Right cardiac atrium (tissue), 5 donors: ENCODE measurements around the gene KAT2A. TPM values are rescaled to one million over a fixed set of nuclear protein-coding genes. Genes with fewer than 3 reads are reported as not detected.
A peak's percentile ranks its signal among the peaks of the same experiment; 100 is the strongest.
"Not testable (repeated sequence)": the region's sequence is repeated elsewhere in the genome, so short reads cannot be mapped to it uniquely, and the experiment has no call there.

ENCODE experiments used
- ATAC-seq, 2 donors: fragments of 200-7000 bp; cut with Tn5 transposase; one replicate each; pipeline versions ENCODE4 v1.8.0 to v1.9.1; 2020; ENCODE audit warnings: moderate library complexity in 2 of 2, mild to moderate bottlenecking in 1 of 2
- DNase-seq, 3 donors: peaks; one replicate each; pipeline ENCODE4 v3.0.0-alpha.2; 2020
- H3K27ac ChIP-seq: one replicate; pipeline ENCODE4 v1.5.1; 2013; ENCODE audit warnings: mild to moderate bottlenecking, low read length, control low read depth, moderate library complexity
- H3K27me3 ChIP-seq: one replicate; pipeline ENCODE4 v1.6.1; 2013; ENCODE audit not compliant: control insufficient read depth, insufficient read depth
- H3K4me1 ChIP-seq: one replicate; pipeline ENCODE4 v1.6.1; 2013; ENCODE audit warnings: low read length; ENCODE audit not compliant: control insufficient read depth, insufficient read depth
- H3K4me3 ChIP-seq: one replicate; pipeline ENCODE4 v1.5.1; 2013; ENCODE audit warnings: low read length, control low read depth
- H3K9me3 ChIP-seq: one replicate; pipeline ENCODE4 v1.6.1; 2013; ENCODE audit warnings: low read length; ENCODE audit not compliant: control insufficient read depth
- WGBS: extraction: QIAGEN DNeasy Blood & Tissue Kit; methylation state at CpG from one replicate; pipeline ENCODE4 v1.1.7; 2013; 5-methylcytosine and 5-hydroxymethylcytosine counted together
- intact Hi-C, 4 donors: fragments of 100-400 bp; cut with DNase I; formaldehyde crosslinking; loops; one replicate each; pipeline versions ENCODE4 v1.11.0 to v1.14.0; 2022 to 2023
- polyA plus RNA-seq: library from polyadenylated mRNA; stranded (reverse); fragments of 200-250 nt; gene quantifications from one replicate; pipeline ENCODE4 v1.2.3, GENCODE V29; 2013
- total RNA-seq, 4 donors: library from RNA; stranded (reverse); fragmentation: NEBNext Ultra II Directional; extraction: Animal tissue kit (Norgen Biotek cat#: 25700); gene quantifications; one replicate each; pipeline ENCODE4 v1.2.1, GENCODE V29; 2021
- donor health status: healthy with polysubstance abuse.
- donor health status: DM: no; HTN: yes; CAD: no.
- donor health status: DM: no; HTN: no; CAD: no.
- donor health status: DM: no; HTN: yes; CAD: no; lungs with severe emphysema.
- donor health status: DM: yes; HTN: yes; CAD: no.

The KAT2A gene
- total and polyA plus RNA-seq, 5 donors, result 15.8 to 32.4 (median 24.8) TPM

DNA sequence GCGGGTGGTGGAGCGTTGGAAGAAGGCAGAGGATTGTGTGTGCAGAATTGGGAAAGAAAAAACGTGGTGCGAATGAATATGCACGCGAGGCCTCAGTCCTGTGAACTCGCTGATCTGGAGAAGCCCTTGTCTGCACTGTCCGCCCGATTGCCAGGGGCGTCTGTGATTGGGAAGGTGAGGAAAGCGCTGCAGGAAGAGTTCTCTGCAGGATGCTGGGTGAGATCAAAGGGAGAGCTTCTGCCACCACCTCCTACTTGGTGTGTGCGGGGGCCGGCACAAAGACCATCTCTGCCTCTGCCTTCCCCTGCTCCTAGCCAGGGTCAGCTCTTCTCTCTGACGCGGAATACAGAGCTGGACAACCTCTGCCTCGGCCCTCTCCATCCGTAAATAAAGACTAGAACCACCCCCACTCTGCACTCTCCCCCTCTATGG lies 34.5 kb upstream of the KAT2A start:
- Histone ChIP-seq H3K4me3 (peak overlapping the region; percentile 44), H3K27me3 (no peaks in the 10 kb centered on the region), H3K9me3 (no peaks in the 10 kb centered on the region), H3K27ac (no peak overlapping the region), H3K4me1 (peaks cover 8% of the 10 kb centered on the region)
- intact Hi-C loops, result no loop called here
- 30% methylated on average over 17 of the region's 17 CpGs for WGBS
- DNase-seq, result no peak
- ATAC-seq, result no peak

DNA sequence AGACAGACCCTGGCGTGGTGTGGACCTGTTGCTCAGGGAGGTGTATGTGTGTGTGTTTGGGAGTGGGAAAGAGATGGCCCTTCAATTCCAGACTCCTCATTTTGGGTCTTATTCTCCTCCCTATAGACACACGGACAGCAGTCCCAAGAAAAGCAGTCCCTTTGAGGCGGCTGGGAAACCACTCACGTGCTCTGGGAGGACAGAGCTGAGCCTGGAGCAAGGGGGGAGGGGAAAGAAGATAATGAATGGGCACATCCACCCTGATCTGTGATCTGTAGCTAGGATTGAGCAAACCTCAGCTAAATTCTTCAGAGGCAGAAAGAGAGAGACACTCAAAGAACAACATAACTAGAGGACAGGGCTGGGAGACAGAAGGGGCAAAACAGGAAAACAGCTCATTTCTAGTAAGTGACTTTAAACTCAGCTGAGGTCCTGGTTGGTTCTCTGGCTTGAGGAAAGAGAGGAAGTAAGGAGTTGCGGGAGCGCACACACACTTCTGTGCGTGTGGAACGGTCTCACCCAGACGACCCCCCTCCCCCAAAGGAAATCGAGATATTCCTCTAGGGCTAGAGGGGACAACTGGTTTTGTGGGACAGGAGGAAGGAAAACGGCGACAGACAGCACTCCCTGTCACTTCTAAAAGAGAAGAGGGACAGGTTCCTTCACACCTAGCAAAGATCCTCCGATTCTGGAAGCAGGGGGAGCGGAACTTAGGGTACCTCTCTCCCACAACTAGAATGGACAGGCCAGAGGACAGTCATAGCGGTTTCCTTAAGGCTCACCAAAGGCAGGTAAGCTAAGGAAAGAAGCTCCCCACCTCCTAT lies 33.0 kb upstream of the KAT2A start:
- intact Hi-C loops, result no loop called here
- peak overlapping the region; percentile 89 for H3K4me3 ChIP-seq
- WGBS, result 5% methylated on average over 15 of the region's 15 CpGs
- H3K27ac ChIP-seq, result peak overlapping the region; percentile 61
- H3K9me3 ChIP-seq, result no peaks in the 10 kb centered on the region
- peak in 1 of 3 donors; percentile 38 for DNase-seq
- ATAC-seq, result peak in 1 of 2 donors; percentile 2
- H3K4me1 ChIP-seq, result peaks cover 8% of the 10 kb centered on the region
- H3K27me3 ChIP-seq, result no peaks in the 10 kb centered on the region

- intact Hi-C loops, result no loop called here
- Histone ChIP-seq H3K4me1 (peaks cover 4% of the 10 kb centered on the region), H3K27ac (no peak overlapping the region), H3K4me3 (no peak overlapping the region), H3K9me3 (no peaks in the 10 kb centered on the region), H3K27me3 (no peaks in the 10 kb centered on the region)
- ATAC-seq, result no peak
- 87% methylated on average over 13 of the region's 13 CpGs for WGBS
- peak in 1 of 3 donors; percentile 32 for DNase-seq
These were observed 25.9 kb upstream of the KAT2A start for GRCh38 chr17:42146911-42147607.

DNA sequence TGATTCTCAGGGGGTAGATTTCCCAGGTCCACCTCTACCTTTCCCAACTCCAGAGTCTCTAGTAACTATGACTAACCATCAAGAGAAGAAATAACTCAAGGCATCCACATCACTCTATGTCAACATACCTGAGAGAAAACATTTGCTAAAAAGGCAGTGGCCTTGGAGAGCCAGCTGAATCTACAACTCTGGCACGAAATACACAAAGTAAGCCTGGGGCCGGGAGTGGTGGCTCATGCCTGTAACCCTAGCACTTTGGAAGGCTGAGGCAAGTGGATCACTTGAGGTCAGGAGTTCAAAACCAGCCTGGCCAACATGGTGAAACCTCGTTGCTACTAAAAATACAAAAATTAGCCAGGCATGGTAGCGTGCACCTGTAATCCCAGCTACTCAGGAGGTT lies 22.0 kb upstream of the KAT2A start:
- H3K27me3 ChIP-seq, H3K9me3 ChIP-seq, H3K27ac ChIP-seq, H3K4me3 ChIP-seq, ATAC-seq, intact Hi-C loops, DNase-seq: not testable (repeated sequence)
- H3K4me1 ChIP-seq, result peaks cover 17% of the 10 kb centered on the region
- 86% methylated on average over 4 of the region's 4 CpGs for WGBS

- ATAC-seq (peak; percentile 62 to 71), DNase-seq (no peak)
- Histone ChIP-seq H3K27me3 (no peaks in the 10 kb centered on the region), H3K27ac (peak overlapping the region; percentile 31), H3K4me1 (peaks cover 17% of the 10 kb centered on the region), H3K4me3 (no peak overlapping the region), H3K9me3 (no peaks in the 10 kb centered on the region)
- 43% methylated on average over 7 of the region's 7 CpGs for WGBS
- intact Hi-C loops, result no loop called here
These were observed 21.3 kb upstream of the KAT2A start for GRCh38 chr17:42142371-42142896.

GRCh38 chr17:42141382-42141781 lies 20.2 kb upstream of the KAT2A start:
- H3K27ac ChIP-seq, result no peak overlapping the region
- peaks cover 20% of the 10 kb centered on the region for H3K4me1 ChIP-seq
- WGBS, result 72% methylated on average over 8 of the region's 8 CpGs
- DNase-seq (no peak), ATAC-seq (peak; percentile 6 to 17)
- H3K4me3 ChIP-seq, result no peak overlapping the region
- no peaks in the 10 kb centered on the region for H3K27me3 ChIP-seq
- intact Hi-C loops, result no loop called here
- no peaks in the 10 kb centered on the region for H3K9me3 ChIP-seq

DNA sequence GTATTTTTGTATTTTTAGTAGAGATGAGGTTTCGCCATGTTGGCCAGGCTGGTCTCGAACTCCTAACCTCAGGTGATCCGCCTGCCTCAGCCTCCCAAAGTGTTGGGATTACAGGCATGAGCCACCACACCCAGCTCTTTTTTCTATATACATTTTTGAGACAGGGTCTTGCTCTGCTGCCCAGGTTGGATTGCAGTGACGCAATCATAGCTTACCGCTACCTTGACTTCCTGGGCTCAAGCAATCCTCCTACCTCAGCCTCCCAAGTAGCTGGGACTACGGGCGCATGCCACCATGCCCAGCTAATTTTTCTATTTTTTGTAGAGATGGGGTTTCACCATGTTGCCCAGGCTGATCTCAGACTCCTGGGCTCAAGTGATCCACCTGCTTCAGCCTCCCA lies 19.5 kb upstream of the KAT2A start:
- intact Hi-C loops, H3K9me3 ChIP-seq, H3K4me3 ChIP-seq, ATAC-seq, DNase-seq, H3K27me3 ChIP-seq, H3K27ac ChIP-seq: not testable (repeated sequence)
- peaks cover 23% of the 10 kb centered on the region for H3K4me1 ChIP-seq
- WGBS, result 97% methylated on average over 7 of the region's 7 CpGs

DNA sequence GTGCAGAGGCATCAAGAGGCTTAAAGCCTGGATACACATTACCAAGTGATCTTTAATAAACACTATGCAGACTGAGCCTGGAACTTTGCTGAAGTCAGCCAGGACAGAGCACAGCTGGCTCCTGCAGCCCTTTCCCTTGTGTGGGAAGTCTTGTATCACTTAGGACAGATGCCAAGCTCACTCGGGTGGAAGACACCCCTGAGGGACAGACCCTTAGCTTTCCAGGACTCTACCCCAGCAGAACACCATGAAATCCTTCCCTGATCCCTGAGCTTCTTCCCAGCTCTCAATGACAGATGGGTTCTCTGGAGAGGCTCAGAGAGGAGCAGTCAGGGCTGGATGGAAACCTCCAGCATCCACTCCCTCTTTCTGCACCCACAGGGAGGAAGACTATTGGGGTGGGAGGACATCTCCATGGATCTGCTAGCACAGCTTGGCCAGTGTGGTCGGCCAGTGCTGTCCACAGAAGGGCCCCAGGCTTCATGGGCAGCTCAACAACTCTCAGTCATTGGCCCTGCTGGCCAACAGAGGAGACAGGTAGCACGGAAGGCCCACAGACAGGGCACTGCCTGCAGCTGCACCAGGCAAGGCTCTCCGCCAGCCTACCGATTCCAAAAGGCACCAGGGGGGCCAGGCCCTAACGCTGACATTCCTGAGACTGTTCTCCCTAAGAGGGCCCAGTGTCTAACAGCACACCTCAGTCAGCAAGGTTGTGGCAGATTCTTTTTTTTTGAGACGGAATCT lies 17.8 kb upstream of the KAT2A start:
- DNase-seq, result no peak
- WGBS, result 69% methylated on average over 7 of the region's 7 CpGs
- Histone ChIP-seq H3K9me3 (no peaks in the 10 kb centered on the region), H3K27me3 (no peaks in the 10 kb centered on the region), H3K4me3 (no peak overlapping the region), H3K4me1 (peaks cover 23% of the 10 kb centered on the region), H3K27ac (peak overlapping the region; percentile 13)
- peak in 1 of 2 donors; percentile 8 for ATAC-seq
- intact Hi-C loops, result no loop called here

DNA sequence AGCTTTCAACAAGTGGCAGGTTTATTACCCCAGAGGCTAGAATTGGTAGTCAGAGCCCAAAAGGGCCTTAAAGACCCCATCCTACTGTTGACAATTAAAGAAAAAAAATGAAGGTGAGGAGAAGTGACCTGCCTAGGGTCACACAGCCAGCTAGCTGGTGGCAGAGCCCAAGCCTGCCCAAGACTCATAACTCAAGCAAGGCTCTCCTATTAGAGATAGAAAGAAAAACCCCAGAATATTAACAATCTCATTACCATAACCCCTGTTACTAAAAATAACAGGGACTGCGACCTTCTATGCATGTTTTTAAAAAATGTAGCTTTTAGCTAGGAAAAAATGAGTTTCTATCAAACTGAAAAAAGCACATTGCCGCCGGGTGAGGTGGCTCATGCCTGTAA lies 15.5 kb upstream of the KAT2A start:
- H3K9me3 ChIP-seq, result no peaks in the 10 kb centered on the region
- WGBS, result 84% methylated on average over 3 of the region's 3 CpGs
- ATAC-seq (no peak), DNase-seq (no peak)
- intact Hi-C loops, result no loop called here
- no peak overlapping the region for H3K4me3 ChIP-seq
- peak overlapping the region; percentile 87 for H3K27ac ChIP-seq
- H3K27me3 ChIP-seq, result no peaks in the 10 kb centered on the region
- peaks cover 31% of the 10 kb centered on the region for H3K4me1 ChIP-seq

DNA sequence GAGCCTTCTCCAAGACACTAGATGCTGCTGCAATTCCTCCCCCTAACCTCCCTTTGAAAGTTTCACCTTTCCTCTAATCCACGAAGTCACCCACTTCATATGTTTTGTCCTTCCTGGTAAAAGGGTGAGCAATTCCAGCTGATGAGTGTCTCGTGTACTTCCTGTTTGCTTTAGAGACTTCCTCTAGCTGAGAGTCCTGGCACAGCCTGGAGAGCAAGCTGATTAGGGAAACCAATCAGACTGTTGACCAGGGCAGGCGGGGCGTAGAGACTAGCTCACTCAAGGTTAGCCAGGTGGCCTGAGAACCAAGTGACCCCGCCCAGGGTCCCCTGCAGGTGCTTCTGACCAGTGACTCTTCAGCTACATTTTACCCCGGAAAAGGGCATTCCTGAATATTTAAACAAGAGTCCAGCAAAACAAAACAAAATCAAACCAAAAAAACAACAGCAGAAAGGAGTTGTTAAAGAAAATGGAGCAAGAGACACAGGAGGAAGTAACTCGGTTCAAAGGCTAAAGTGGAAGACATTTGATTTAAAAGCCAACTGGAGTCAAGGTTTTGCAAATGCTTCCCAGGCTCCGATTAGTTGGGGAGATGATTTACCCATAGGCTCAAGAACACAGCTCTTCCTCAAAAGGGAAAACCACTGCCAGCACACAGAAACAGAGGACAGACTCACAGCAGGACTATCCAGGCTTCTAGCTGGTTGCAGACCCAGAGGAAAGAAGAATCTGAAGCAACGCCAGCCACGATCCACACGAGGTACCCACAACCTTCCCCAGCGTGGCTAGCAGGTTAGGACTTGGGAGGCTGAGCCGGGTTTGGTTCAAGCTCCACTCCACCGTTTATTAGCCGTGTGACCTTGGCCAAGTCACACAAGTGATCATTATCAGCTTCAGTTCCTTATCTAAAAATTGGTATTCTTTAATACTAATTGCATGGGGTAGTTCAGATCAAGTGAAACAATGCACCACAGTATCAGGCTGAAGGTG lies 14.8 kb upstream of the KAT2A start:
- Histone ChIP-seq H3K27ac (peak overlapping the region; percentile 87), H3K4me3 (no peak overlapping the region), H3K27me3 (no peaks in the 10 kb centered on the region), H3K9me3 (no peaks in the 10 kb centered on the region), H3K4me1 (peaks cover 34% of the 10 kb centered on the region)
- intact Hi-C loops, result no loop called here
- peak; percentile 63 to 85 (median 83) for DNase-seq
- peak; percentile 87 to 88 for ATAC-seq
- 49% methylated on average over 15 of the region's 15 CpGs for WGBS
